ENCODE results near the gene ACAP3. TPM values are rescaled to one million over a fixed set of nuclear protein-coding genes. Genes with fewer than 3 reads are reported as not detected.

Gene ACAP3
- total RNA-seq, 1 donor from 2014 or later = 50.6 TPM

GRCh38 chr1:1291548-1292441 is 15.9 kb downstream of the ACAP3 start:
- H3K27me3 ChIP-seq (ENCODE audit: low read depth) = peaks cover 10% of the 10 kb centered on the region
- DNase-seq (peak; percentile 78), ATAC-seq (peak; percentile 72 to 84)
- intact Hi-C loops (cut with DNase I) = no loop called here
- H3K27ac ChIP-seq = no peak overlapping the region
- no peaks in the 10 kb centered on the region for H3K9me3 ChIP-seq
- H3K4me3 ChIP-seq = no peak overlapping the region
- H3K36me3 ChIP-seq = peaks cover 14% of the 10 kb centered on the region
- H3K4me1 ChIP-seq = no peaks in the 10 kb centered on the region
- TF ChIP-seq, protein P1, sequence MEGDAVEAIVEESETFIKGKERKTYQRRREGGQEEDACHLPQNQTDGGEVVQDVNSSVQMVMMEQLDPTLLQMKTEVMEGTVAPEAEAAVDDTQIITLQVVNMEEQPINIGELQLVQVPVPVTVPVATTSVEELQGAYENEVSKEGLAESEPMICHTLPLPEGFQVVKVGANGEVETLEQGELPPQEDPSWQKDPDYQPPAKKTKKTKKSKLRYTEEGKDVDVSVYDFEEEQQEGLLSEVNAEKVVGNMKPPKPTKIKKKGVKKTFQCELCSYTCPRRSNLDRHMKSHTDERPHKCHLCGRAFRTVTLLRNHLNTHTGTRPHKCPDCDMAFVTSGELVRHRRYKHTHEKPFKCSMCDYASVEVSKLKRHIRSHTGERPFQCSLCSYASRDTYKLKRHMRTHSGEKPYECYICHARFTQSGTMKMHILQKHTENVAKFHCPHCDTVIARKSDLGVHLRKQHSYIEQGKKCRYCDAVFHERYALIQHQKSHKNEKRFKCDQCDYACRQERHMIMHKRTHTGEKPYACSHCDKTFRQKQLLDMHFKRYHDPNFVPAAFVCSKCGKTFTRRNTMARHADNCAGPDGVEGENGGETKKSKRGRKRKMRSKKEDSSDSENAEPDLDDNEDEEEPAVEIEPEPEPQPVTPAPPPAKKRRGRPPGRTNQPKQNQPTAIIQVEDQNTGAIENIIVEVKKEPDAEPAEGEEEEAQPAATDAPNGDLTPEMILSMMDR (IDR thresholded peaks at IDR 0.05) = peak; percentile 57

- Histone ChIP-seq H3K4me1 (no peaks in the 10 kb centered on the region), H3K9me3 (no peaks in the 10 kb centered on the region), H3K36me3 (peaks cover 13% of the 10 kb centered on the region), H3K4me3 (no peak overlapping the region), H3K27ac (no peak overlapping the region), H3K27me3 (ENCODE audit: low read depth) (peaks cover 17% of the 10 kb centered on the region)
- intact Hi-C loops (cut with DNase I) = no loop called here
- ATAC-seq (peak; percentile 2 to 9), DNase-seq (no peak)
- TF ChIP-seq, protein P1 (IDR thresholded peaks at IDR 0.05) = no peak
Observed at GRCh38 chr1:1291023-1291528, 16.7 kb downstream of the ACAP3 start.

DNA sequence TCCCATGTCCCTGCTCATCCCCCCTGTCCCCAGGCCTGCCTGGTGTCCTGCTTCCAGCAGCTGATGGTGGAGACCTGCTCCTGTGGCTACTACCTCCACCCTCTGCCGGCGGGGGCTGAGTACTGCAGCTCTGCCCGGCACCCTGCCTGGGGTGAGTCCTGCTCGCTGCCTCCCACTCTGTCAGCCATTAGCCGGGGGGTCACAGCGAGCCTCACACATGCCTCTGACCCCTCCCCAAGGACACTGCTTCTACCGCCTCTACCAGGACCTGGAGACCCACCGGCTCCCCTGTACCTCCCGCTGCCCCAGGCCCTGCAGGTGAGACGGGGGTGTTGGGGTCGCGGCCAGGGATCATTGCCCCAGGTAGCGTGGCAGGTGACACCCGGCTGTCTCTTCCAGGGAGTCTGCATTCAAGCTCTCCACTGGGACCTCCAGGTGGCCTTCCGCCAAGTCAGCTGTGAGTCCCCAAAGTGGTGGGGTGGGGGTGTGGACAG is 17.4 kb downstream of the ACAP3 start:
- H3K4me3 ChIP-seq = no peak overlapping the region
- peak; percentile 37 to 52 for ATAC-seq
- no peaks in the 10 kb centered on the region for H3K9me3 ChIP-seq
- TF ChIP-seq, protein P1 (IDR thresholded peaks at IDR 0.05) = peak; percentile 58
- H3K36me3 ChIP-seq = peaks cover 5% of the 10 kb centered on the region
- H3K4me1 ChIP-seq = no peaks in the 10 kb centered on the region
- intact Hi-C loops (cut with DNase I) = no loop called here
- peaks cover 23% of the 10 kb centered on the region for H3K27me3 ChIP-seq (ENCODE audit: low read depth)
- peak; percentile 70 for DNase-seq
- no peak overlapping the region for H3K27ac ChIP-seq

DNA sequence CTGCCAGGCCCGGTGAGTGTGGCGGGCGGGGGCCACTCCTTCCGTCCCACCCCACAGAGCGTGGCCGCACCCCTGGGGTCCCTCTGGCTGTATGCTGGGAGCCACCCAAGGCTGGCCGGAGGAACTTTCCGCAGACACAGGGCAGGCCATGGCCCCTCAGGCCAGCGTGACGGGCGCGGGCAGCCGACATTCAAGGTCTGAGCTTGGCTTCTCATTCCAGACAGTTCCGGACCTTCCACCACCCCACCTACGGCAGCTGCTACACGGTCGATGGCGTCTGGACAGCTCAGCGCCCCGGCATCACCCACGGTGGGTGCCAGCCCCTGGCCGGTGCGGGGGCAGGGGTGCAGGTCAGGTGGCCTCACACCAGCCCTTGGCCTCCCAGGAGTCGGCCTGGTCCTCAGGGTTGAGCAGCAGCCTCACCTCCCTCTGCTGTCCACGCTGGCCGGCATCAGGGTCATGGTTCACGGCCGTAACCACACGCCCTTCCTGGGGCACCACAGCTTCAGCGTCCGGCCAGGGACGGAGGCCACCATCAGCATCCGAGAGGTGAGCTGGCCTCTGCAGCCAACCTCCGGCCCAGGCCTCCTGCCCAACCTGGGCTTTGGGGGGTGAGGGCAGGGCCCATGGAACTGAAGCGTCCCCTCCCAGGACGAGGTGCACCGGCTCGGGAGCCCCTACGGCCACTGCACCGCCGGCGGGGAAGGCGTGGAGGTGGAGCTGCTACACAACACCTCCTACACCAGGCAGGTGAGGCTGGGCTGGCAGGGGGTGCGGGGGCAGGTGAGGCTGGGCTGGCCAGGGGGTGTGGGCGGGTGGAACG is 20.2 kb downstream of the ACAP3 start:
- peak; percentile 42 for DNase-seq

More for the DNA sequence above, 20.2 kb downstream of the ACAP3 start:
- TF ChIP-seq, protein P1 (IDR thresholded peaks at IDR 0.05) = no peak
- intact Hi-C loops (cut with DNase I) = no loop called here
- H3K36me3 ChIP-seq = no peaks in the 10 kb centered on the region
- H3K4me1 ChIP-seq = no peaks in the 10 kb centered on the region
- H3K27ac ChIP-seq = no peak overlapping the region
- no peak overlapping the region for H3K4me3 ChIP-seq
- H3K27me3 ChIP-seq (ENCODE audit: low read depth) = peaks cover 29% of the 10 kb centered on the region
- ATAC-seq = no peak
- H3K9me3 ChIP-seq = no peaks in the 10 kb centered on the region

Measured in lower lobe of right lung (tissue), 2 donors.